ENCODE data around the gene CPED1.
"Not testable (repeated sequence)": the region's sequence is repeated elsewhere in the genome, so short reads cannot be mapped to it uniquely, and the experiment has no call there.

Gene CPED1

DNA sequence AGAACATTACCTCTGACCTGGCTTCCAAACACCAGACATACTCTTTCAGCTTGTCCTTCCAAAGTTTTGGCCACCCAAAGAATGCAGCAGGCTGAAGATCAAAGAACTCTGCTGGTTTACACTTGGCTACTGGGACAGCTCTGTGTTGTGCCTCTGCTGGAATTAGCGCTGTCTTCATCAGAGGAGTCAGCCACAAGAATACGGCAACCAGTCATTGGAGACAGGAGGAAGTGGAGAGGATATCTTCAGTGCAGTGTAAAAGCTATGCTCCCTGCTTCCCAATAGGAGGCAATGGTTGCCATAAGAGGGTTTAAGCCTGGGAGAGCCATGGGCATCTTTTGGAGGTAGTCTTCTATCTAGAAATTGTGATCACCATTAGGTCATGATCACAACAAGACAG lies 213.6 kb downstream of the CPED1 start:
- DNase-seq = no peak
- H3K27me3 ChIP-seq (replicated peaks; ENCODE audit: control insufficient read depth, insufficient read depth, low read length, poor library complexity, severe bottlenecking) = no peaks in the 10 kb centered on the region
- H3K27ac ChIP-seq (ENCODE audit: insufficient read depth, low read length, poor library complexity, severe bottlenecking) = no peak overlapping the region
- H3K4me3 ChIP-seq (ENCODE audit: insufficient read depth, low read depth, low read length, poor library complexity, severe bottlenecking) = no peak overlapping the region
- no peaks in the 10 kb centered on the region for H3K36me3 ChIP-seq (ENCODE audit: control insufficient read depth, insufficient read depth, low read length)
- H3K9me3 ChIP-seq (ENCODE audit: control insufficient read depth, low read length) = no peaks in the 10 kb centered on the region
- no peaks in the 10 kb centered on the region for H3K4me1 ChIP-seq (ENCODE audit: control insufficient read depth, insufficient read depth, low read length, poor library complexity, severe bottlenecking)

DNA sequence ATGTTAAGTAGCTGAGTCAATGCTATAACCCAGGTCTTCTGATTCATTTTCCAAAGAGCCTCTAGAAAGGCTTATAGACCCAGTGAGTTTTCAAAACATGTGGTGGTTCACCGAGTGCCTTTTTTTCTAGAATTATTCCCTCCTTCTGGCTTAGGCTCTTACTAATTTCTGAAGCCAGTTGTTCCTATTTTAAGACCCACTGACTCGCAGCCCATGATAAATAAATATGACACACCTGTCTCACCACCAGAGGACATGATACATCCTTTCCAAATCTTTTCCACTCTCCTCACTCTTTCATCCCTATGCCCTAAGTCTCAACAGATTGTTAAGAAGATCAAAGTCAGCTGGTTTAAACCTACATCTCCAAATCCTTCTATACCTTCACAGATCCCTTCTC lies 214.3 kb downstream of the CPED1 start:
- H3K27me3 ChIP-seq (replicated peaks; ENCODE audit: control insufficient read depth, insufficient read depth, low read length, poor library complexity, severe bottlenecking) = no peaks in the 10 kb centered on the region
- DNase-seq = no peak
- no peak overlapping the region for H3K4me3 ChIP-seq (ENCODE audit: insufficient read depth, low read depth, low read length, poor library complexity, severe bottlenecking)
- no peaks in the 10 kb centered on the region for H3K36me3 ChIP-seq (ENCODE audit: control insufficient read depth, insufficient read depth, low read length)
- H3K9me3 ChIP-seq (ENCODE audit: control insufficient read depth, low read length) = no peaks in the 10 kb centered on the region
- no peaks in the 10 kb centered on the region for H3K4me1 ChIP-seq (ENCODE audit: control insufficient read depth, insufficient read depth, low read length, poor library complexity, severe bottlenecking)
- H3K27ac ChIP-seq (ENCODE audit: insufficient read depth, low read length, poor library complexity, severe bottlenecking) = no peak overlapping the region

DNA sequence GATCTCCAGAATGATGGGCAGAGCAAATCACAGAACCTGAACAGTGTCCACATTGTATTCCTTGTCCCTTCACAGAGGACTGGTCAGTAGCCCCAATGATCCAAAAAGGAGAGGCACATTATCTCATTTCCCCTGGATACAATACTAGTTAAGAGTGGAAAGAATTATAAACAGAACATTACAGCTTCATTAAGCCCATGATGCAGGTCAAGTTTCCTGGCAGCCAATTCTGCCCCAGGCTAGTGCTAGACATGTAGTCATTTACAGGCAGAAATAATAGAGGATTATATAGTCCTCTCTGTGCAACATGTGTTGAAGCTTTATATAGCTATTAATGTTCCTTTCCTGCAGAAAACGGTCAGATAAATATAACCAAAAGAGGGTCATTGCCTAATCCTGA lies 216.0 kb downstream of the CPED1 start:
- no peak for DNase-seq
- no peaks in the 10 kb centered on the region for H3K9me3 ChIP-seq (ENCODE audit: control insufficient read depth, low read length)

GRCh38 chr7:121205777-121206176 lies 217.3 kb downstream of the CPED1 start:
- H3K9me3 ChIP-seq (ENCODE audit: control insufficient read depth, low read length) = no peaks in the 10 kb centered on the region
- no peak overlapping the region for H3K4me3 ChIP-seq (ENCODE audit: insufficient read depth, low read depth, low read length, poor library complexity, severe bottlenecking)
- H3K4me1 ChIP-seq (ENCODE audit: control insufficient read depth, insufficient read depth, low read length, poor library complexity, severe bottlenecking) = no peaks in the 10 kb centered on the region
- no peaks in the 10 kb centered on the region for H3K36me3 ChIP-seq (ENCODE audit: control insufficient read depth, insufficient read depth, low read length)
- no peak for DNase-seq
- H3K27ac ChIP-seq (ENCODE audit: insufficient read depth, low read length, poor library complexity, severe bottlenecking) = no peak overlapping the region
- no peaks in the 10 kb centered on the region for H3K27me3 ChIP-seq (replicated peaks; ENCODE audit: control insufficient read depth, insufficient read depth, low read length, poor library complexity, severe bottlenecking)

More for the DNA sequence above, 216.0 kb downstream of the CPED1 start:
- Histone ChIP-seq H3K4me3 (ENCODE audit: insufficient read depth, low read depth, low read length, poor library complexity, severe bottlenecking) (no peak overlapping the region), H3K27ac (ENCODE audit: insufficient read depth, low read length, poor library complexity, severe bottlenecking) (no peak overlapping the region), H3K4me1 (ENCODE audit: control insufficient read depth, insufficient read depth, low read length, poor library complexity, severe bottlenecking) (no peaks in the 10 kb centered on the region), H3K27me3 (replicated peaks; ENCODE audit: control insufficient read depth, insufficient read depth, low read length, poor library complexity, severe bottlenecking) (no peaks in the 10 kb centered on the region), H3K36me3 (ENCODE audit: control insufficient read depth, insufficient read depth, low read length) (no peaks in the 10 kb centered on the region)

GRCh38 chr7:121211253-121211652 lies 222.7 kb downstream of the CPED1 start:
- Histone ChIP-seq H3K9me3 (ENCODE audit: control insufficient read depth, low read length) (no peaks in the 10 kb centered on the region), H3K27ac (ENCODE audit: insufficient read depth, low read length, poor library complexity, severe bottlenecking) (no peak overlapping the region), H3K36me3 (ENCODE audit: control insufficient read depth, insufficient read depth, low read length) (no peaks in the 10 kb centered on the region), H3K4me3 (ENCODE audit: insufficient read depth, low read depth, low read length, poor library complexity, severe bottlenecking) (no peak overlapping the region), H3K27me3 (replicated peaks; ENCODE audit: control insufficient read depth, insufficient read depth, low read length, poor library complexity, severe bottlenecking) (no peaks in the 10 kb centered on the region), H3K4me1 (ENCODE audit: control insufficient read depth, insufficient read depth, low read length, poor library complexity, severe bottlenecking) (no peaks in the 10 kb centered on the region)
- no peak for DNase-seq

GRCh38 chr7:121212036-121212435 lies 223.5 kb downstream of the CPED1 start:
- Histone ChIP-seq H3K9me3 (ENCODE audit: control insufficient read depth, low read length) (no peaks in the 10 kb centered on the region), H3K36me3 (ENCODE audit: control insufficient read depth, insufficient read depth, low read length) (no peaks in the 10 kb centered on the region), H3K27me3 (replicated peaks; ENCODE audit: control insufficient read depth, insufficient read depth, low read length, poor library complexity, severe bottlenecking) (no peaks in the 10 kb centered on the region), H3K4me1 (ENCODE audit: control insufficient read depth, insufficient read depth, low read length, poor library complexity, severe bottlenecking) (no peaks in the 10 kb centered on the region), H3K27ac (ENCODE audit: insufficient read depth, low read length, poor library complexity, severe bottlenecking) (no peak overlapping the region), H3K4me3 (ENCODE audit: insufficient read depth, low read depth, low read length, poor library complexity, severe bottlenecking) (no peak overlapping the region)
- no peak for DNase-seq

DNA sequence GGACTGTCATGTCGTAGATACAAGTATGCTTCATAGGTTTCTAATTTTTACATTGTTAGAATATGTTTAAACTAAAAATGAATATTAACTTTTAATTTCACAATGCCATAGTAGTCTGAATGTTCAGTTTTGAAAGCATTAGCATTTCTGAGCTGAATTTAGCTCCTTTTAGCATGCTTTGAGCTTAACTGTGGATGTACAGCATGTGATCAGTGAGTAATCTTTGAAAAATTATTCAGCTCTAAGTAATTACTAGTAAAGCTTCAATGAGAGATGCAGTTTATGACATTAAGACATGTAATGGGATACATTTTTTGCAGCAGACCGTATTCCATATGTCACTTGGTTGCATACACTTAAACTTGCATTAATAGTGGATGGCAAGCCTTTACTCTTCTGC lies 226.1 kb downstream of the CPED1 start:
- no peaks in the 10 kb centered on the region for H3K9me3 ChIP-seq (ENCODE audit: control insufficient read depth, low read length)
- H3K4me1 ChIP-seq (ENCODE audit: control insufficient read depth, insufficient read depth, low read length, poor library complexity, severe bottlenecking) = no peaks in the 10 kb centered on the region
- no peaks in the 10 kb centered on the region for H3K27me3 ChIP-seq (replicated peaks; ENCODE audit: control insufficient read depth, insufficient read depth, low read length, poor library complexity, severe bottlenecking)
- no peak for DNase-seq
- no peak overlapping the region for H3K27ac ChIP-seq (ENCODE audit: insufficient read depth, low read length, poor library complexity, severe bottlenecking)
- H3K4me3 ChIP-seq (ENCODE audit: insufficient read depth, low read depth, low read length, poor library complexity, severe bottlenecking) = no peak overlapping the region
- no peaks in the 10 kb centered on the region for H3K36me3 ChIP-seq (ENCODE audit: control insufficient read depth, insufficient read depth, low read length)

GRCh38 chr7:121219026-121219425 lies 230.5 kb downstream of the CPED1 start:
- no peaks in the 10 kb centered on the region for H3K36me3 ChIP-seq (ENCODE audit: control insufficient read depth, insufficient read depth, low read length)
- H3K27ac ChIP-seq (ENCODE audit: insufficient read depth, low read length, poor library complexity, severe bottlenecking) = no peak overlapping the region
- H3K9me3 ChIP-seq (ENCODE audit: control insufficient read depth, low read length) = no peaks in the 10 kb centered on the region
- no peaks in the 10 kb centered on the region for H3K4me1 ChIP-seq (ENCODE audit: control insufficient read depth, insufficient read depth, low read length, poor library complexity, severe bottlenecking)
- no peak for DNase-seq
- no peak overlapping the region for H3K4me3 ChIP-seq (ENCODE audit: insufficient read depth, low read depth, low read length, poor library complexity, severe bottlenecking)
- H3K27me3 ChIP-seq (replicated peaks; ENCODE audit: control insufficient read depth, insufficient read depth, low read length, poor library complexity, severe bottlenecking) = no peaks in the 10 kb centered on the region

- DNase-seq; H3K4me1 ChIP-seq (ENCODE audit: control insufficient read depth, insufficient read depth, low read length, poor library complexity, severe bottlenecking); H3K9me3 ChIP-seq (ENCODE audit: control insufficient read depth, low read length); H3K27ac ChIP-seq (ENCODE audit: insufficient read depth, low read length, poor library complexity, severe bottlenecking); H3K27me3 ChIP-seq (replicated peaks; ENCODE audit: control insufficient read depth, insufficient read depth, low read length, poor library complexity, severe bottlenecking); H3K36me3 ChIP-seq (ENCODE audit: control insufficient read depth, insufficient read depth, low read length); H3K4me3 ChIP-seq (ENCODE audit: insufficient read depth, low read depth, low read length, poor library complexity, severe bottlenecking): not testable (repeated sequence)
Measured at GRCh38 chr7:121221108-121221507, 232.6 kb downstream of the CPED1 start.

GRCh38 chr7:121228779-121229178 lies 240.3 kb downstream of the CPED1 start:
- Histone ChIP-seq H3K4me1 (ENCODE audit: control insufficient read depth, insufficient read depth, low read length, poor library complexity, severe bottlenecking) (no peaks in the 10 kb centered on the region), H3K27me3 (replicated peaks; ENCODE audit: control insufficient read depth, insufficient read depth, low read length, poor library complexity, severe bottlenecking) (no peaks in the 10 kb centered on the region), H3K4me3 (ENCODE audit: insufficient read depth, low read depth, low read length, poor library complexity, severe bottlenecking) (no peak overlapping the region), H3K9me3 (ENCODE audit: control insufficient read depth, low read length) (no peaks in the 10 kb centered on the region), H3K36me3 (ENCODE audit: control insufficient read depth, insufficient read depth, low read length) (no peaks in the 10 kb centered on the region), H3K27ac (ENCODE audit: insufficient read depth, low read length, poor library complexity, severe bottlenecking) (no peak overlapping the region)
- no peak for DNase-seq

DNA sequence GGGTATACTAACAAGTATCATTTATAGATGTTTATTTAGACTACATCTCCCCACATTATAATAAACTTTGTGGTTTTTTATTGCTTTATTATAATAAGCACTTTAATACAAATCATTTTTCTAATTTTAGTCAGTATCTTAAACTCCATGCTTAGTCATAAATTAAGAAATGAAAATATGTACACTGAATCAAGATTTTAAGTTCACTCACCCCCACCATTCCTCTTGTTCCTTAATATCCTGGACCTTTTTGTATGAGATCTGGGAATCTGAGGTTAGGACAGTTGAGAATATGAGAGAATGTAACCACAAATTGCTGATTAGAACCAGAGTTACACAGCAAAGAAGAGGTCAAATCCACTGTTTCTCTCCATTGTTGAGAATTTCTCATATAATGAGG lies 246.7 kb downstream of the CPED1 start:
- no peaks in the 10 kb centered on the region for H3K9me3 ChIP-seq (ENCODE audit: control insufficient read depth, low read length)
- H3K4me3 ChIP-seq (ENCODE audit: insufficient read depth, low read depth, low read length, poor library complexity, severe bottlenecking) = no peak overlapping the region
- H3K27ac ChIP-seq (ENCODE audit: insufficient read depth, low read length, poor library complexity, severe bottlenecking) = no peak overlapping the region
- no peaks in the 10 kb centered on the region for H3K27me3 ChIP-seq (replicated peaks; ENCODE audit: control insufficient read depth, insufficient read depth, low read length, poor library complexity, severe bottlenecking)
- no peaks in the 10 kb centered on the region for H3K36me3 ChIP-seq (ENCODE audit: control insufficient read depth, insufficient read depth, low read length)
- H3K4me1 ChIP-seq (ENCODE audit: control insufficient read depth, insufficient read depth, low read length, poor library complexity, severe bottlenecking) = no peaks in the 10 kb centered on the region
- DNase-seq = no peak
